A549 treated with Hydrocortisone at 1 μM for 4 hours (cell line): ENCODE measurements around the gene ZSCAN18. TPM values are rescaled to one million over a fixed set of nuclear protein-coding genes. Genes with fewer than 3 reads are reported as not detected.

Source experiments
- total RNA-seq: library from RNA; stranded (reverse); fragments of 200-300 nt; extraction: Qiagen RNA extraction; gene quantifications from 5 replicates; pipeline ENCODE4 v1.2.3, GENCODE V29; 2022

Gene ZSCAN18, protein sequence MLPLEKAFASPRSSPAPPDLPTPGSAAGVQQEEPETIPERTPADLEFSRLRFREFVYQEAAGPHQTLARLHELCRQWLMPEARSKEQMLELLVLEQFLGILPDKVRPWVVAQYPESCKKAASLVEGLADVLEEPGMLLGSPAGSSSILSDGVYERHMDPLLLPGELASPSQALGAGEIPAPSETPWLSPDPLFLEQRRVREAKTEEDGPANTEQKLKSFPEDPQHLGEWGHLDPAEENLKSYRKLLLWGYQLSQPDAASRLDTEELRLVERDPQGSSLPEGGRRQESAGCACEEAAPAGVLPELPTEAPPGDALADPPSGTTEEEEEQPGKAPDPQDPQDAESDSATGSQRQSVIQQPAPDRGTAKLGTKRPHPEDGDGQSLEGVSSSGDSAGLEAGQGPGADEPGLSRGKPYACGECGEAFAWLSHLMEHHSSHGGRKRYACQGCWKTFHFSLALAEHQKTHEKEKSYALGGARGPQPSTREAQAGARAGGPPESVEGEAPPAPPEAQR
- 1.9 to 3.0 TPM (median 2.7 TPM) in 5 replicates for total RNA-seq

DNA sequence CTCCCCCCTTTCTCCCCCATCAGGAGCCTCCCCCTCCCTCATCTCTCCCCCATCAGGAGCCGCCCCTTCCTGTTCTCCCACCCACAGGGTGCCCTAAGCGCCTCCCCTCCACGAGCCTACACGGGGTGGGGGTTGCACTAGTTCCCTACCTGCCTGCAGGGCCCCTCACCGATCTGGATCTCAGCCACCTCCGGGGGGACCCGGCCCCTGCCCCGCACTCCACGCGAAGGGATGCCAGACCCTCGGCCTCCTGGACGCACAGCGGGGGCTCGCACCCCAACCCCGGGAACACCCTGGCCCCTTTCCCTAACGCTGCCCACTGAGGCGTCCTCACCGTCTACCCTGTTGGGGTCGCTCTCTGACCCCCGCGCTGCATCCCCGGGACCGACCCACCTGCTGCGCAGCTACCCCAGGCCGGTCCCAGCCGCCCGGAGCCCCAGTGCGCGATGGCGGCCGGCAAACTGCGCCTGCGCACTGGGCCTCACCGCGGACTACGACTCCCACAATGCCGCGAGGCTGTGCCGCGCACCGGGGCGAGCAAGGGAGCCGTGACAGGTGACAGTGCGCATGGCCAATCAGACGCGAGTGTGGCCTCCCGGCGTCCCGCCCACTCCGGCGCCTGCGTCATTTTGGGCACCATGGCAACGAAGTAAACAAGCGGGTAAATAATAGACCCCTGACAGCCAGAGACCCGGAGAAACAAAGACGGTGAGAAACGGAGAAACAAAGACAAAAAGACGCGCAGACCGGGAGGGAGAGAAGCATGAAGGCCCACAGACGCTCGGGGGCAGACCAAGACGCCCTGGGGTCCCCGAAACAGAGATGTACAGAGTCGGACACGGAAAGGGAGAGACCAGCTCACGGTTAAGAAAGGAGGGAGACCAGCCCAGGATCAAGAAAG is at the start of gene ZSCAN18:
ZSCAN18 (minus strand) TSS at position 451 of the 901 bp plus-strand sequence. CDS start 7,964 bp downstream, outside the sequence.

DNA sequence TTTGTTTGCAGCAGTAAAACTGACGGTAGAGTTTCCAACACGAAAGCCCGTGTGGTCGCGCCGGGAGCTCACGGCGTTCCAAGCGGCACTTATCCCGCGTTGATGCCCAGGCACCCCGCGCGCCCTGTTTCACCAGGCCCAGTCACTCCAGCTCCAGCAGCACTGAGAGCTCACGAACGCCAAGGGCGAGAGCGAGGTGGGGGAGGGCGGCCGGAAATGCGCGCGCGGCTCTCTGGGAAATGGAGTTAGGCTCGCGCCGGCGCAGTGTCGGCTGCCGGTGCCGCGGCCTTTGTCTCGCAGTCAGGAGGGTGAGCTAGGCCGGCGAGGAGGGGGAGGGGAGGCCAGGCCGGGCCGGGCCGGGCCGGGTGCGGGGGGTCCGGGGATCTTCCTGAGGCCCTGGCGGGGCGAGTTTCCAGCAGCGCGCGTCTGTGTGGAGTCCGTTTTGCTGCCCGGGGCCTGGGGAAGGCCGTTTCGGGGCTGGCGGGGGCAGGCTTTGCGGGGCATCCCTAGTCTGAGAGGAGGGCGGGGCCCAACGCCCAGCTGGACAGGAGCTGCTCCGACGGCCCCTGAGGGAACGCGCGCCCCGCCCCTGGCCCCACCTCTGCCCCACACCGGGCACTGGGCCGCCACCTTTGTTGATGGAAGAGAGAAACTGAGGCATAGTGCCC is 38.9 kb downstream of the ZSCAN18 start, which contains the start of gene ZNF135:
ZNF135 (plus strand) TSS at position 280 of the 668 bp plus-strand sequence. CDS start 721 bp downstream, outside the sequence.

Other genes with a start within 250 kb of the ZSCAN18 start
- 5.2 to 8.3 TPM (median 6.1 TPM) in 5 replicates for gene ZNF587, start 248.4 kb downstream of the ZSCAN18 start, total RNA-seq
- gene ZNF814, start 209.2 kb downstream of the ZSCAN18 start, total RNA-seq = 1.5 to 2.6 TPM (median 2.0 TPM) in 5 replicates
- gene ZNF417, start 181.6 kb downstream of the ZSCAN18 start, total RNA-seq = 2.5 to 5.8 TPM (median 3.5 TPM) in 5 replicates
- gene ZNF418, start 162.8 kb downstream of the ZSCAN18 start, total RNA-seq = 1.0 to 1.6 TPM (median 1.4 TPM) in 5 replicates
- 0.66 to 1.3 TPM (median 1.1 TPM) in 5 replicates for gene ZNF256, start 150.5 kb downstream of the ZSCAN18 start, total RNA-seq
- gene C19orf18, start 123.7 kb downstream of the ZSCAN18 start, total RNA-seq = 0.15 to 0.21 TPM in 2 of 5 replicates, not detected in the others
- 1.9 to 3.0 TPM (median 2.4 TPM) in 5 replicates for gene ZNF606, start 95.4 kb downstream of the ZSCAN18 start, total RNA-seq
- not detected in 5 replicates for gene ZSCAN1, start 64.2 kb downstream of the ZSCAN18 start, total RNA-seq
- gene ZNF135, start 38.9 kb downstream of the ZSCAN18 start, total RNA-seq = not detected in 5 replicates
- gene ZNF329, start 52.6 kb upstream of the ZSCAN18 start, total RNA-seq = 2.6 to 3.3 TPM (median 3.1 TPM) in 5 replicates
- 14.3 to 16.5 TPM (median 14.7 TPM) in 5 replicates for gene ZNF274, start 84.8 kb upstream of the ZSCAN18 start, total RNA-seq
- gene ZNF544, start 130.7 kb upstream of the ZSCAN18 start, total RNA-seq = 17.7 to 20.7 TPM (median 18.4 TPM) in 5 replicates
- gene ZNF8, start 180.7 kb upstream of the ZSCAN18 start, total RNA-seq = 0.89 to 1.8 TPM (median 0.97 TPM) in 5 replicates
- 88.3 to 104 TPM (median 94.1 TPM) in 5 replicates for gene ERVK3-1, start 207.1 kb upstream of the ZSCAN18 start, total RNA-seq
- gene ZSCAN22, start 228.8 kb upstream of the ZSCAN18 start, total RNA-seq = 2.2 to 3.0 TPM (median 2.5 TPM) in 5 replicates